Measurements from ENCODE around the gene DPP9. TPM values are rescaled to one million over a fixed set of nuclear protein-coding genes. Genes with fewer than 3 reads are reported as not detected.

DPP9 gene
- total RNA-seq, 1 donor from 2014 or later, result 127 TPM

DNA sequence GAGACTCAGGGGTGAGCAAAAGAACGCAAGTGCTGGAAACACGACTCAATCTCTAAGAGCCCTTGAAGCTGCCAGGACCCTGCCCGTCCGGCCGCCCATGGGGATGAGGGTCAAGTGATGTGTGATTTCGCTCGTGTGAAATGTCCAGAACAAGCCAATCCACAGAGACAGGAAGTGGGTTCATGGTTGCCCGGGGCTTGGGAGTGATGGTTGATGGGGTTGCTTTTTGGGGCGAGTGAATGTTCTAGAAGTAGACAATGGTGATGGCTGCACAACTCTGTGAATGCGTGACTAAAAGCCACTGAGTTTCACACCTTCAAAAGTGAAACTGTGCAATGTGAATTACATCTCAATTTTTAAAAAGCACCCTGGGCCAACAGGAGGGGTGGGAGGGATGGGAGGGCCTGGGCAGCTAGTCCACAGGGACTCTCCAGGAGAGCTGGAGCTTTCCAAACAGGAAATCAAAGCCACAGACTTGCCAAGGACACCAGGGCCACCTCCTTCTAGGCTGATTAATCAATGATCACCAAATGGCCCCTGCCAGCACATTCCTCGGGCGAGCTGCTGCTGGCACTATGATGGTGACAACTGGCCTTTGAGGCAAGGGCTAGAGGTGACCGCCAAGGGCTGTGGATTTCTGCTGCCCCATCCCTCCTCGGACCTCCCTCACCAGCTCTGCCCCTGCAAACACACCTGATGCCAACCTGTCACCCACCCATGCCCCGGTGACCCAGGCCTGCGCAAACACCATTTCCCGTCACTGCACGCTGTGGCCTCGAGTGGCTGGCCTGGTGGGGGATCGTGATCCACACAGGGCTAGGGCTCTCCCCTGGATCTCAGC lies 14.0 kb downstream of the DPP9 start:
- DNase-seq (ENCODE audit: low read depth), result no peak
- no peak overlapping the region for H3K4me3 ChIP-seq (ENCODE audit: low read depth, low read length)
- TF ChIP-seq CTCF (conservative IDR thresholded peaks at IDR 0.05; ENCODE audit: low read depth, low read length), result no peak

DNA sequence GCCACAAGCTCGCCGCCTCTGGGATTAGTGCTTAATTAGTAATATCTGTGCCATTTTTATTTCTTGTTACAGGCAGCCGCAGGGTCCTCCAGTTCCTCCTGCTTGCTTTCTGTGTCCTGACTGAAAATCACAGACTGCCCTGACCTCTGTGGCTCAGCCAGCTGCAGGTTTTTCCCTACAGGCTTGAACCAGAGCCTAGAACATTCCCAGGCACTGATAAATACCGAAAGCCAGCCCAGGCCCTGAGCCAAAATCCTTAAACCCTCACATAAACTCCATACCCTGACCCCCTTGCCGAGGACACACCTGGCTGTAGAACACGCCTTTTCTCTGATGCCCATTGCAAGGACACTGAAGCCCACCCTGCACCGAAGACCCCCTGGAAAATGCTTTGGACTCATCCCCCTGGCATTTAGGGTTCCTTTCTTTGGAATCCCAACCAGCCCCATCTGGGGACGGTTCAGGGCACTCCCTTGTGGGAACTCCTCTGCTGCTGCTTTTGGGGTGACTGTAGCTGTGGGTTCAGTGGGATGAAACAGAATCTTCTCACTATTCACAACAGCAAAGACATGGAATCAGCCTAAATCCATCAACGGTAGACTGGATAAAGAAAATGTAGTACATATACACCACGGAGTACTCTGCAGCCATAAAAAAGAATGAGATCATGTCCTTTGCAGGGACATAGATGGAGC lies 15.5 kb downstream of the DPP9 start:
- H3K4me3 ChIP-seq (ENCODE audit: low read depth, low read length), result no peak overlapping the region
- no peak for DNase-seq (ENCODE audit: low read depth)
- TF ChIP-seq CTCF (conservative IDR thresholded peaks at IDR 0.05; ENCODE audit: low read depth, low read length), result no peak

- DNase-seq (ENCODE audit: low read depth), result no peak
- no peak for TF ChIP-seq CTCF (conservative IDR thresholded peaks at IDR 0.05; ENCODE audit: low read depth, low read length)
- no peak overlapping the region for H3K4me3 ChIP-seq (ENCODE audit: low read depth, low read length)
Observed at GRCh38 chr19:4707322-4707721, 16.3 kb downstream of the DPP9 start.

DNA sequence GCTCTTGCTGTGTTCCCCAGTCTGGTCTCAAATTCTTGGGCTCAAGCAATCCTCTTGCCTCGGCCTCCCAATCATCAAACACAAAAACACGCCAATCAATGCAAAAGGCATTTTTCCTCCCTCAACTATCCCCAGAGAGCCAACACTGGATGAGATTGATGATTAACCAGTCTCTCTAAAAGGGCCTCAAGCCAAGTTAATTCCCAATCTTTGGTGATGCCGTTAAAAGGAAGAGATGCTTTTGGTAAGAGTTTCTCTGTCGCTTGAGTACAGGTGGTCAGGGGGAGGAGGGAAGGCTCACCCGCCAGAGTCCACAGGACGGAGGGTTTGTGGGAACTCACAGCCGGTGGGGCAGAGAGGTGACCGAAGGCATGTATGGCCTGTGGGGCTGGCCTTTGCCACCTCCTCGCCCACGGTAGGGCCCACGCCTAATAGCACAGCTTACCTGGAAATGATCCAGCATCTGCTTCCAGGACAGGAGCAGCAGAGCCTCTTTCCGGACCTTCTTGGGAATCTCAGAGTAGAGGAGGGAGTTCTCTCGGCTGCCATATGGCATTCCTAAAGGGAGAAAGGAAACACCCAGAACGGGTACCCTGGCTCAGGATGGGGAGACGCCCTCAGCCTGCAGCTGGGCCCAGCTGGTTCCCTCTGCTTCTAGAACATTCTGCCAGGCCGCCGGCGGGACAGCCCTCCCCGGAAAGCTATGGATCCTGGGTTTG lies 18.1 kb downstream of the DPP9 start:
- no peak for TF ChIP-seq CTCF (conservative IDR thresholded peaks at IDR 0.05; ENCODE audit: low read depth, low read length)
- no peak overlapping the region for H3K4me3 ChIP-seq (ENCODE audit: low read depth, low read length)
- DNase-seq (ENCODE audit: low read depth), result no peak

- no peak for TF ChIP-seq CTCF (conservative IDR thresholded peaks at IDR 0.05; ENCODE audit: low read depth, low read length)
- no peak for DNase-seq (ENCODE audit: low read depth)
- no peak overlapping the region for H3K4me3 ChIP-seq (ENCODE audit: low read depth, low read length)
Observed at GRCh38 chr19:4704317-4704673, 19.3 kb downstream of the DPP9 start.

- H3K4me3 ChIP-seq (ENCODE audit: low read depth, low read length), result no peak overlapping the region
- DNase-seq (ENCODE audit: low read depth), result no peak
- TF ChIP-seq CTCF (conservative IDR thresholded peaks at IDR 0.05; ENCODE audit: low read depth, low read length), result no peak
Observed at GRCh38 chr19:4703671-4704316, 19.8 kb downstream of the DPP9 start.

All from epithelial cell of proximal tubule (primary cell).